ENCODE measurements around the gene HECTD4.

DNA sequence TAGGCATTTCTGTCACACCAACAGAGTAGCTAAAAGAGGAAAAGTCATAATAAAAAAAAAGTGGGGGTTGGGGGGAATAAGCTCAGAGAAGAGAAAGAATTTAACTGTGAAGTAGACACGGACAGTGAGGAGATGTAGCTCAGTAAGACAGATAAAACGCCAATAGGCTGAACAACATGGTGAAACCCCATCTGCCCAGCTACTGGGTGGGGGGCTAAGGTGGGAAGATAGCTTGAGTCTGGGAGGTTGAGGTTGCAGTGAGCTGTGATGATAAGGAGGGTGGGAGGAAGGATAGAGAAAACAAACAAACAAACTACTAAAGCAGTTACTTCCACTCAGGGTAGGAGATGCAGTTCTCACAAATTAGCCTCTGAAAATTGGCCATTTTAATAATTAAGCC is 25.0 kb downstream of the HECTD4 start:
- TF ChIP-seq YY1 (IDR thresholded peaks at IDR 0.05; ENCODE audit: insufficient read depth, insufficient read length) (no peak), ZNF274 (IDR thresholded peaks at IDR 0.05; ENCODE audit: low read depth, low read length) (no peak), SUZ12 (IDR thresholded peaks at IDR 0.05; ENCODE audit: extremely low read depth, insufficient read depth, insufficient read length) (no peak)

Data from NT2/D1 (cell line).